ENCODE measurements around the gene PITX1.
A peak's percentile ranks its signal among the peaks of the same experiment; 100 is the strongest.

DNA sequence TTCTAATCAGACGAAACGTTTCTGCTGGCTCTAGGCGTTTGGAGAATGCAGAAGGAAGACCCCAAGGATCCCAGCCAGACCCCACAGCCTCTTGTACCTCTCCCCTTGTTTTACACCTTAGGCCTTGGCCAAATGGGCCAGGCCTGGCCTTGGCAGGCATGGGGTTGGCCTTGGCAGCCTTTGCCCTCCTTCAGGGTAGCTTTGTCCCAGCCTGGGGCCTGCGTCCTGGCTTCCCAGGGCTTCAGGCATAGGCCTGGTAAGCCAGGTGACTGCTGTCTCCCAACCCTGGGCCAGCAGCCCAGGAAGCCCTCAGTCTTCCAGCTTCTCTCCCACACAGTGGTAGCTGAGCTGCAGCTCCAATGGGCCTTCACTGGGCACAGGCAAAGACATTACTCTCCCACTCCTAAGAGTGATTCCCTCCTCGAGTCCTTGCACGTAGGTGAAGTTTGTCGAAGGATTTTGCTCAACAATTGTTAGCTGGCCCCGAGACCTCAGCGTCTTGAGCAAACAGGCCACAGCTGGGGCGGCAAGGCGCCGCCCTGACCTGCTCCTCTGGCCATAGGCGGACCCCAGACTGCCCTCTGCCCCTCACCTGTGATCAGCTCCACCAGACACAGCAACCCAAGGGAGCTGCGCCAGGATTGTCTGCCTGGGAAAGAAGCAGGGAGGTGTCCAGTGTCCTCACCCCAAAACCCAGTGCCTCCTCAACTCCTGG is 1.1 kb upstream of the PITX1 start:
- peak; percentile 31 for TF ChIP-seq EZH2 (IDR thresholded peaks at IDR 0.05; ENCODE audit: insufficient read depth, poor library complexity, severe bottlenecking)
- no peak for TF ChIP-seq EZH2phosphoT487 (IDR thresholded peaks at IDR 0.05; ENCODE audit: insufficient read depth, low read depth)
